ENCODE results near the gene POLR1H. TPM values are rescaled to one million over a fixed set of nuclear protein-coding genes. Genes with fewer than 3 reads are reported as not detected.

The POLR1H gene
- 10 to 100 TPM in 1 of 2 donors, 1 to 10 TPM in 1; 7.6 to 18.7 TPM for total RNA-seq

- no peaks in the 10 kb centered on the region for H3K9me3 ChIP-seq
- H3K27me3 ChIP-seq, result no peaks in the 10 kb centered on the region
- intact Hi-C loops (cut with DNase I), result no loop called here
- 0% methylated on average over 8 to 48 of the region's 48 CpGs for WGBS, 2 donors
- peak within 1 kb of the TSS; percentile 45 to 76 for H3K4me3 ChIP-seq
- DNase-seq, result peak; percentile 92 to 95 (median 94)
- H3K27ac ChIP-seq, result peak within 1 kb of the TSS; percentile 60 to 91 (median 86)
- TF ChIP-seq CTCF (IDR thresholded peaks at IDR 0.05), result peak in 1 of 7 experiments; percentile 27
- peak; percentile 70 to 96 (median 96) for TF ChIP-seq POLR2A (IDR thresholded peaks at IDR 0.05)
- peaks cover 0 to 2% of the 10 kb centered on the region in 2 donors for H3K36me3 ChIP-seq (replicated peaks in 1 of 2; ENCODE audit: insufficient read depth in 1 of 2, low read depth in 2 of 2)
- ATAC-seq, result peak; percentile 99
- peaks cover 28% of the 10 kb centered on the region for H3K4me1 ChIP-seq
Observed at GRCh38 chr6:30061092-30061857, at the start of gene POLR1H. Gene POLR1H, plus strand, starts transcription at chr6:30061265. Its CDS starts 260 bp downstream, at chr6:30061525.

- intact Hi-C loops (cut with DNase I), result no loop called here
- Histone ChIP-seq H3K4me3 (no peak overlapping the region), H3K9me3 (no peaks in the 10 kb centered on the region), H3K27ac (no peak overlapping the region), H3K27me3 (no peaks in the 10 kb centered on the region), H3K4me1 (no peaks in the 10 kb centered on the region), H3K36me3 (replicated peaks in 1 of 2; ENCODE audit: insufficient read depth in 1 of 2, low read depth in 2 of 2) (no peaks in the 10 kb centered on the region)
- DNase-seq (peak in 3 of 4 donors; percentile 13 to 22 (median 17)), ATAC-seq (peak; percentile 67)
- WGBS, 2 donors, result 47 to 50% methylated on average over 12 to 13 of the region's 13 CpGs
- TF ChIP-seq CTCF (IDR thresholded peaks at IDR 0.05), result peak; percentile 25 to 89 (median 47)
- no peak for TF ChIP-seq POLR2A (IDR thresholded peaks at IDR 0.05)
Observed at GRCh38 chr6:30013291-30013922, 47.7 kb upstream of the POLR1H start.

GRCh38 chr6:30019819-30020218 lies 41.2 kb upstream of the POLR1H start:
- 88 to 92% methylated on average over 2 of the region's 2 CpGs for WGBS, 2 donors
- intact Hi-C loops (cut with DNase I), result no loop called here
- Histone ChIP-seq H3K9me3 (no peaks in the 10 kb centered on the region), H3K4me3 (no peak overlapping the region), H3K36me3 (replicated peaks in 1 of 2; ENCODE audit: insufficient read depth in 1 of 2, low read depth in 2 of 2) (no peaks in the 10 kb centered on the region), H3K27me3 (no peaks in the 10 kb centered on the region), H3K27ac (no peak overlapping the region), H3K4me1 (no peaks in the 10 kb centered on the region)
- ATAC-seq (no peak), DNase-seq (no peak)
- no peak for TF ChIP-seq POLR2A (IDR thresholded peaks at IDR 0.05)
- TF ChIP-seq CTCF (IDR thresholded peaks at IDR 0.05), result no peak

- intact Hi-C loops (cut with DNase I), result no loop called here
- no peak for ATAC-seq
- H3K4me3 ChIP-seq, result no peak overlapping the region
- DNase-seq, result no peak
- WGBS, 2 donors, result 35 to 58% methylated on average over 1 of the region's 1 CpG
- peaks cover 3% of the 10 kb centered on the region for H3K4me1 ChIP-seq
- no peak for TF ChIP-seq POLR2A (IDR thresholded peaks at IDR 0.05)
- TF ChIP-seq CTCF (IDR thresholded peaks at IDR 0.05), result no peak
- H3K36me3 ChIP-seq (replicated peaks in 1 of 2; ENCODE audit: insufficient read depth in 1 of 2, low read depth in 2 of 2), result no peaks in the 10 kb centered on the region
- no peaks in the 10 kb centered on the region for H3K9me3 ChIP-seq
- H3K27me3 ChIP-seq, result no peaks in the 10 kb centered on the region
- no peak overlapping the region for H3K27ac ChIP-seq
Observed at GRCh38 chr6:30020626-30021025, 40.4 kb upstream of the POLR1H start.
